Bone marrow (tissue), 2 donors: ENCODE data around the gene RASSF5.

Experiments
- DNase-seq, 2 donors: peaks; one replicate each; lab custom pipeline; 2025; lab: John Stamatoyannopoulos, UW

The RASSF5 gene

DNA sequence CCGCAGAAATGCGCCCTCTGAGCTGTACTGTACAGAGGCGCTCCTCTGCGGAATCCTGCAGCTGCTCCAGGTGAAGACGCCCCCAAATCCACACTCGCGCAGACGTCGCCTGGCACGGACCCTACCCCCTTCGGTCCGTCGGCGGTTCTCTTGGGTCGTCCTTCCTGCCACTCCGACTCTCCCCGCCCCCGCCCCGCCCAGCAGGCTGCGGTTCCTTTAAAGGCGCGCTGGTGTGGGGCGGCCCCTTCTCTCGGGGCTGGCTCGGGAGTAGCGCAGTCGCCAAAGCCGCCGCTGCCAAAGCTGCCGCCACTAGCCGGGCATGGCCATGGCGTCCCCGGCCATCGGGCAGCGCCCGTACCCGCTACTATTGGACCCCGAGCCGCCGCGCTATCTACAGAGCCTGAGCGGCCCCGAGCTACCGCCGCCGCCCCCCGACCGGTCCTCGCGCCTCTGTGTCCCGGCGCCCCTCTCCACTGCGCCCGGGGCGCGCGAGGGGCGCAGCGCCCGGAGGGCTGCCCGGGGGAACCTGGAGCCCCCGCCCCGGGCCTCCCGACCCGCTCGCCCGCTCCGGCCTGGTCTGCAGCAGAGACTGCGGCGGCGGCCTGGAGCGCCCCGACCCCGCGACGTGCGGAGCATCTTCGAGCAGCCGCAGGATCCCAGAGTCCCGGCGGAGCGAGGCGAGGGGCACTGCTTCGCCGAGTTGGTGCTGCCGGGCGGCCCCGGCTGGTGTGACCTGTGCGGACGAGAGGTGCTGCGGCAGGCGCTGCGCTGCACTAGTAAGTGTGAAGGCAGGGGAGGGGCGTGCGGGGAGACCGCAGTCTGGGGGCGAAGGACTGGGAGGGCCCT, at the start of gene RASSF5:
TSS of gene RASSF5 (plus strand) at position 248 of the 846 bp plus-strand sequence. CDS start at position 320, 72 bp downstream.
- peak; percentile 23 to 59 for DNase-seq

DNA sequence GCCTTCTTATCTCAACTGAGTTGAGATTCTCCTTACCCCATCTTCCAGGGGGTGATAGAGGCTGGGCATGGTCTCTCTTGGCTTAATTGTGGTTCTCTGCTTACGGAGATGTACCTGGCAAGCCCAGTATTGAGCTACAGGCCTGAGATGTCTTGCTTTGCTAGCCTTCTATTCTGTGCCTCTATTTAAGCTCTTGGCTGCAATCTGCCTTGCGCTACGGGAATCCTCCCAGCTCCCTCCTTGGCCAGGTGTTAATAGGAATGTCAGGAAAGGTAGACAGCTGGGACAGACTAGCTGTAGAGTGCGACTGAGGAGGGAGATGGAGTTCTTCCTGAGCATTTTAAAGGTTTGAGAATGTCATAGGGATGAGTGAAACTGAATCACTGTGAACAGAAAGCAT, 47.6 kb upstream of the RASSF5 start:
- DNase-seq = no peak

DNA sequence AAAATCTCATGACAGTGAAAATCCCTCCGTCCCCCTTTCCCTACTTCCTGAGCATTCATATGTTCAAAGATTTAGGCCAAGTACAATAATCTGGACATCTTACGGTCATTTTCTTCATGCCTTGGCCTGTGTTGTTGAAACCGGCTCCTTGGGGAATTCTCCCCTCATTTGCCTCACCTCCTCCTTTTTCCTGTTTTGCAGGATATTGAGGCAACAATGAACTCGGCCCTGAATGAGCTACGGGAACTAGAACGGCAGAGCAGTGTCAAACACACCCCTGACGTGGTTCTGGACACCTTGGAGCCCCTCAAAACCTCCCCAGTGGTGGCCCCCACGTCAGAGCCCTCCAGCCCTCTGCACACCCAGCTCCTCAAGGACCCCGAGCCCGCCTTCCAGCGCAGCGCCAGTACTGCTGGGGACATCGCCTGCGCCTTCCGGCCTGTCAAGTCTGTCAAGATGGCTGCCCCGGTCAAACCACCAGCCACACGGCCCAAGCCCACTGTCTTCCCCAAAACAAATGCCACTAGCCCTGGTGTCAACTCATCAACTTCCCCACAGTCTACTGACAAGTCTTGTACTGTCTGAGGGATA, 46.4 kb upstream of the RASSF5 start:
- no peak for DNase-seq

GRCh38 chr1:206461602-206462455, 45.5 kb upstream of the RASSF5 start:
- DNase-seq = peak; percentile 16 to 53

DNA sequence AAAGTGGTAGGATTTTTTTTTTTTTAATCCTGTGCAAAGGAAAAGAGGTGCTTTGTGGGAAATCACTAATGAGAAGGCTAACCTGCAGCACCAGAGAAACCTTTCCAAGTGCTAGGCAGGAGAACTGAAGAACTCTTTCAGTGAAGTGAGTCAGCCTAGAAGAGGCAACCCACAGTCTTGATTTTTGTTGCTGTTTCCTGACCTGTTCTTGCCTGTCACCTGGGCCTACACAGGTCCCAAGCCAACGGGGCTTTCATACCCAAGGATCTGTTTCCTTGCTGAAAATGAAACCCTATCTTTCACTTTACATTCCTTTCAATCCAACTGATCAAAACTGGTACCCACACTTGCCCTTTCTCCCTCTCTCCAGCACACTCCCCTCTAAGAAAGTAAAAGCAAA, 44.2 kb upstream of the RASSF5 start:
- no peak for DNase-seq

GRCh38 chr1:206463911-206464310, 43.4 kb upstream of the RASSF5 start:
- no peak for DNase-seq

DNA sequence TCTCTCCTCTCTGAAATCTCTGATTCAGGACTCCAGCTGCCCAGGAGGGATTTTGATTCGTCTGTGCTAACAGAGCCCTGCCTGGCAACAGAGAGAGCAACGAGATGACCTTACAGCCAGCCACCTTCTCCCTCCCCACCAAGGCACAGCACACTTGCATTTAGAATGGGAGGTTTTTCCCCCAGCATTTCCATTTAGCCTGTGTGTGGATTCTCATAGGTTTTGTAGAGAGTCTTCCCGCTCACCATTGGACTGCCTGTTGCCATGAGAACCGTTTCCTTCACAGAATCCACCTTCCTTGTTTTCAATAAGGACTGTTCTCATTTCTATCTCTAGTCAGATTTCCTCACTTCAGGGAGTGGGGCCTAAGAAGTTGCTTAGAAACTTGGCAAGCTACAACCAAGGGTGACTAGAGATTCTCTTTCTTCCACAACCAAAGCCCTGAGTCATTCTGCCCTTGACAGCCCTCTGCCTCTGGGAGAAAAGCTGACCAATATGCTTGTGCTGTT, 42.8 kb upstream of the RASSF5 start:
- peak; percentile 14 to 67 for DNase-seq

- no peak for DNase-seq
These were observed 41.4 kb upstream of the RASSF5 start for GRCh38 chr1:206465951-206466350.

GRCh38 chr1:206466840-206467649, 40.3 kb upstream of the RASSF5 start:
- DNase-seq = no peak

- peak; percentile 58 to 87 for DNase-seq
These were observed 39.4 kb upstream of the RASSF5 start for GRCh38 chr1:206467915-206468314.

- no peak for DNase-seq
These were observed 38.8 kb upstream of the RASSF5 start for GRCh38 chr1:206468571-206468970.

- no peak for DNase-seq
These were observed 37.9 kb upstream of the RASSF5 start for GRCh38 chr1:206469411-206469932.

DNA sequence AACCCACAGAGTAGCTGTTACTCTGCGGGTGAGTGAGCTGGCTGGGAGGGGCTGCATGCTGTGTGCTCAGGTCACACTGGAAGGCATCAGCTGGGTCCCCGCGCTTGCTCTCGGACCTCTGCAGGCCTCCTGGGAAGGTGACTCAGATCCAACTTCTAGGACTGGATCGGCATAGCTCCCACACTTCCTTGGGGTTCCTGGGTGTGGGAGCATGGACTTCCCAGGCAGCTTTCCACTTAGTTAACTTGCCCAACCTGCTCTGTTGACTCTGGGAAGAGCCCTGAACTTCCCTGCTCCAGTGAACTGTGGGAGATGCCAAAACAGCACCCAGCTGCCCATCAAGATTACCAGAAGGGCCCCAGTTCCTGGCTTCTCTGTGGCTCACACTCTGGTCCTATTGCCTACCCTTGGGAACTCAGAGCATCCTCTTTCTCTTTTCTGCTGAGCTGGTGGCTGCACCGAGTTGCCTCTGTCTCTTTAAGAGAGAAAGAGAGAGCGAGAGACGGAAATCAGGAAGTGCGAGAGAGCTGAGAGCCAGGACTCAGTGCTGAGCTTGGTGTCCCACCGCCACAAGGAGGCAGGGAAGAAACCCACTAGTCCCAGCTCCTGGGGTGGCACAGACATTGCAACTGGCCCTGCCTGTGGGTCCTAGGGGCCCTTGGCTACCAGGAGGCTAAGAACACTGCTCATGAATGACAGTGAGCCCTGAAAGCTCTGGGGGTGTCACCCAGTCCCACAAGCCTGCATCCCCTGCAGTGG, 37.2 kb upstream of the RASSF5 start, which contains the start of gene IKBKE:
TSS of gene IKBKE (plus strand) at position 544 of the 759 bp plus-strand sequence. CDS start 2,752 bp downstream, outside the sequence.
- DNase-seq = peak; percentile 36 to 84

- DNase-seq = peak; percentile 23 to 61
These were observed 36.5 kb upstream of the RASSF5 start for GRCh38 chr1:206470692-206471414.

GRCh38 chr1:206471415-206471801, 35.9 kb upstream of the RASSF5 start:
- no peak for DNase-seq

- DNase-seq = peak in 1 of 2 donors; percentile 3
These were observed 35.3 kb upstream of the RASSF5 start for GRCh38 chr1:206472024-206472423.

- peak; percentile 53 to 62 for DNase-seq
These were observed 34.9 kb upstream of the RASSF5 start for GRCh38 chr1:206472454-206472853.

- peak in 1 of 2 donors; percentile 62 for DNase-seq
These were observed 34.4 kb upstream of the RASSF5 start for GRCh38 chr1:206472886-206473285.

- DNase-seq = no peak
These were observed 31.3 kb upstream of the RASSF5 start for GRCh38 chr1:206476058-206476457.

DNA sequence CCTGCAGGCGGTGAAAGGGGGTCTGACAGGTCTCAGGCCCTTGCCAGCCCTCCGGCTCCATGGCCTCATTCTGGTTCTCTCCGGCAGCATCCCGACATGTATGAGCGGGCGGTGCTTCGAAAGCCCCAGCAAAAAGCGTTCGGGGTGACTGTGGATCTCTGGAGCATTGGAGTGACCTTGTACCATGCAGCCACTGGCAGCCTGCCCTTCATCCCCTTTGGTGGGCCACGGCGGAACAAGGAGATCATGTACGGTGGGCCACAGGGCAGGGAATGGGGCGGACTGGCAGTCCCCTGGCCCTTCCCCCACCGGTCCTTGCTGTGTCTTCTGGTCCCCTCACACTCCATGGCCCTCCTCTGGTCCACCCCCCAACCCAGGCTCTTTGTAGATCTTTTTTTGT, 30.7 kb upstream of the RASSF5 start:
- no peak for DNase-seq
